ENCODE data around the gene FBXO41. TPM values are rescaled to one million over a fixed set of nuclear protein-coding genes. Genes with fewer than 3 reads are reported as not detected.

The FBXO41 gene
- total and polyA plus RNA-seq, 10 of the 15 experiments (the other 5 are each of a cell fraction or from before 2014, with no cell fraction given): 1.9 to 38.9 (median 11.3) TPM

DNA sequence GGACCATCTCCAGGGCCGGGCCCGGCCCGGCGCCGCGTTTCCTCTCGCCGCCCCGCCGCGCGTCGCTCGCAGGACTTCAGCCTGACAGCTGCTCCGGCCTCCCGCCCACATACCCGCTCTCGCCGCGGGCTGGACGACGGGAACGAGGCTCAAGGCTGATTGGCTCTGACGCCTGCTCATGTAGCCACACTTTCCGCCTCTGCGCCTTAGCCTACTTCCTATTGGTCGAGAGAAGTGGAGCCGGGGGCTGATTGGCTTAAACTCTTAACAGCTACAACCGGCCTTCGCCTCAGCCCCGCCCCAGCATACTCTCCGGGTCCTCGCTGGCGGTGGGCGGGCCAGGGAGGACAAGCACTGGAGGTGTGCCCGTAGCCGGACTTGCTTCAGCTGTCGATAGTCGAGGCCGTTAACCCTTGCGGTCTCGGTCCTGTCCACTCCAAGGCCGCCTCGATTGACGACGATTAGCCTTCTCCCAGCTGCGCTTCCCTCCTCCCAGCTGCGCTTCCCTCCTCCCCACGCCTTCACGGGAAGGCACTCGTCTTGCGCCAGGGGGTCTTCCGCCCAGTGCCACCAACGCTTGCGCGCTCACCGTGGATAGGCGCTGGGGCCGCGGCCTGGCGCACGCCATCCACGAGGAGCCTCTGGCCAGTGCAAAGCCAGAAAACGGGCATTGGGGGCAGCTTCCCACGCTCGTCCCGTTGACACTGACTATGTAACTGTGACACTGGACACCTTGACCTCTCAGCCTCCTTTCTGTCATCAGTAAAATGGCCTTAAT is 50.9 kb downstream of the FBXO41 start, which contains the start of gene PRADC1:
Gene PRADC1, minus strand, starts transcription at position 86 of the 778 bp plus-strand sequence. Its CDS starts 79 bp downstream, at position 7.
- in situ Hi-C loops (cut with MboI): no loop called here
- ATAC-seq: peak; percentile 93
- Histone ChIP-seq H3K79me2 (ENCODE audit: control insufficient read depth, insufficient read depth, low read length) (peaks cover 42% of the 10 kb centered on the region), H3K4me2 (ENCODE audit: control insufficient read depth, insufficient read depth) (peak within 1 kb of the TSS; percentile 99), H4K20me1 (ENCODE audit: control insufficient read depth, insufficient read depth) (0 out of 2 replicates have a peak, but pooled peaks cover 4% of the 10 kb centered on the region), H3K36me3 (ENCODE audit: control insufficient read depth in 2 of 2, insufficient read depth in 2 of 2, low read length in 1 of 2) (peaks cover 0 to 6% of the 10 kb centered on the region in 2 experiments; a peak in 2 of 4 replicates), H3K4me1 (ENCODE audit: control insufficient read depth, insufficient read depth, low read length) (peaks cover 4% of the 10 kb centered on the region), H3K4me3 (peak within 1 kb of the TSS; percentile 78), H2AFZ (ENCODE audit: control insufficient read depth, low read depth, low read length) (peak within 1 kb of the TSS; percentile 100), H3K9me3 (replicated peaks; ENCODE audit: control insufficient read depth, insufficient read depth, low read length) (no peaks in the 10 kb centered on the region), H3K27me3 (replicated peaks in 1 of 2; ENCODE audit: control insufficient read depth in 2 of 2, insufficient read depth in 2 of 2, low read length in 1 of 2) (no peaks in the 10 kb centered on the region), H3K9ac (ENCODE audit: control insufficient read depth, insufficient read depth, low read length) (peak within 1 kb of the TSS; percentile 82), H3K27ac (ENCODE audit: control insufficient read depth, insufficient read depth) (peak within 1 kb of the TSS; percentile 91)
- RAD21 ChIA-PET (ENCODE audit: unreplicated experiment): interaction anchor here (0.5 to 3.2 kb wide), 9 partner anchors 11 to 1719 kb away, joined by 3 to 22 read pairs (median 4); partner anchors contain the start of genes FBXO41 and SMYD5
- POLR2A ChIA-PET: interaction anchor here (0.5 to 3.4 kb wide), 9 partner anchors 12 to 58 kb away, joined by 3 to 14 read pairs (median 4); partner anchors contain the start of genes FBXO41 and SMYD5
- under 1% methylated on average over 56 of the region's 67 CpGs for WGBS (ENCODE audit: insufficient coverage, insufficient replicate concordance, low lambda C conversion rate, missing lambda C conversion rate)
- peak; percentile 93 for FAIRE-seq
- CTCF ChIA-PET: interaction anchor here (0.9 to 9.8 kb wide), 6 partner anchors 14 to 127 kb away, joined by 3 to 99 read pairs (median 8); partner anchors contain the start of genes EGR4, FBXO41 and SMYD5
- intact Hi-C loops (cut with micrococcal nuclease; ENCODE audit: unreplicated experiment): loop anchor here (5.0 kb wide), 1 partner anchor 154 kb away; the partner anchor contains the start of gene ALMS1
- no TSS peak for BruUV-seq (replicated peaks)
- SMC1A ChIA-PET (ENCODE audit: uncharacterized antibody, unreplicated experiment): interaction anchor here (0.8 to 2.4 kb wide), 6 partner anchors 11 to 57 kb away, joined by 3 to 10 read pairs (median 4); no protein-coding TSS in a partner anchor
- peak; percentile 97 for DNase-seq (ENCODE audit: low read depth, low spot score)
- TF ChIP-seq PAX5 (IDR thresholded peaks at IDR 0.05; ENCODE audit: borderline replicate concordance, low read depth, low read length): peak; percentile 30; the same call in 1 of the 2 replicates
- no peak; the same call in 1 of the 2 replicates for TF ChIP-seq FOXK2 (IDR thresholded peaks at IDR 0.05)
- TF ChIP-seq, protein P1, sequence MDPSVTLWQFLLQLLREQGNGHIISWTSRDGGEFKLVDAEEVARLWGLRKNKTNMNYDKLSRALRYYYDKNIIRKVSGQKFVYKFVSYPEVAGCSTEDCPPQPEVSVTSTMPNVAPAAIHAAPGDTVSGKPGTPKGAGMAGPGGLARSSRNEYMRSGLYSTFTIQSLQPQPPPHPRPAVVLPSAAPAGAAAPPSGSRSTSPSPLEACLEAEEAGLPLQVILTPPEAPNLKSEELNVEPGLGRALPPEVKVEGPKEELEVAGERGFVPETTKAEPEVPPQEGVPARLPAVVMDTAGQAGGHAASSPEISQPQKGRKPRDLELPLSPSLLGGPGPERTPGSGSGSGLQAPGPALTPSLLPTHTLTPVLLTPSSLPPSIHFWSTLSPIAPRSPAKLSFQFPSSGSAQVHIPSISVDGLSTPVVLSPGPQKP (IDR thresholded peaks at IDR 0.05; ENCODE audit: low read depth, low read length): no peak
- TF ChIP-seq, protein P2, sequence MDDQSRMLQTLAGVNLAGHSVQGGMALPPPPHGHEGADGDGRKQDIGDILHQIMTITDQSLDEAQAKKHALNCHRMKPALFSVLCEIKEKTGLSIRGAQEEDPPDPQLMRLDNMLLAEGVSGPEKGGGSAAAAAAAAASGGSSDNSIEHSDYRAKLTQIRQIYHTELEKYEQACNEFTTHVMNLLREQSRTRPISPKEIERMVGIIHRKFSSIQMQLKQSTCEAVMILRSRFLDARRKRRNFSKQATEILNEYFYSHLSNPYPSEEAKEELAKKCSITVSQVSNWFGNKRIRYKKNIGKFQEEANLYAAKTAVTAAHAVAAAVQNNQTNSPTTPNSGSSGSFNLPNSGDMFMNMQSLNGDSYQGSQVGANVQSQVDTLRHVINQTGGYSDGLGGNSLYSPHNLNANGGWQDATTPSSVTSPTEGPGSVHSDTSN (IDR thresholded peaks at IDR 0.05; ENCODE audit: insufficient replicate concordance, low read depth, low read length): peak; percentile 96
- no peak for TF ChIP-seq FOXM1 (IDR thresholded peaks at IDR 0.05; ENCODE audit: low read depth, low read length)
- no peak for TF ChIP-seq MYB (IDR thresholded peaks at IDR 0.05; ENCODE audit: borderline replicate concordance, low read depth, low read length)
- no peak for TF ChIP-seq CBX5 (IDR thresholded peaks at IDR 0.05; ENCODE audit: low read depth)
- peak; percentile 33; the same call in 1 of the 2 replicates for TF ChIP-seq NFYA (IDR thresholded peaks at IDR 0.05; ENCODE audit: borderline replicate concordance, low read depth, low read length)
- TF ChIP-seq, protein P3, sequence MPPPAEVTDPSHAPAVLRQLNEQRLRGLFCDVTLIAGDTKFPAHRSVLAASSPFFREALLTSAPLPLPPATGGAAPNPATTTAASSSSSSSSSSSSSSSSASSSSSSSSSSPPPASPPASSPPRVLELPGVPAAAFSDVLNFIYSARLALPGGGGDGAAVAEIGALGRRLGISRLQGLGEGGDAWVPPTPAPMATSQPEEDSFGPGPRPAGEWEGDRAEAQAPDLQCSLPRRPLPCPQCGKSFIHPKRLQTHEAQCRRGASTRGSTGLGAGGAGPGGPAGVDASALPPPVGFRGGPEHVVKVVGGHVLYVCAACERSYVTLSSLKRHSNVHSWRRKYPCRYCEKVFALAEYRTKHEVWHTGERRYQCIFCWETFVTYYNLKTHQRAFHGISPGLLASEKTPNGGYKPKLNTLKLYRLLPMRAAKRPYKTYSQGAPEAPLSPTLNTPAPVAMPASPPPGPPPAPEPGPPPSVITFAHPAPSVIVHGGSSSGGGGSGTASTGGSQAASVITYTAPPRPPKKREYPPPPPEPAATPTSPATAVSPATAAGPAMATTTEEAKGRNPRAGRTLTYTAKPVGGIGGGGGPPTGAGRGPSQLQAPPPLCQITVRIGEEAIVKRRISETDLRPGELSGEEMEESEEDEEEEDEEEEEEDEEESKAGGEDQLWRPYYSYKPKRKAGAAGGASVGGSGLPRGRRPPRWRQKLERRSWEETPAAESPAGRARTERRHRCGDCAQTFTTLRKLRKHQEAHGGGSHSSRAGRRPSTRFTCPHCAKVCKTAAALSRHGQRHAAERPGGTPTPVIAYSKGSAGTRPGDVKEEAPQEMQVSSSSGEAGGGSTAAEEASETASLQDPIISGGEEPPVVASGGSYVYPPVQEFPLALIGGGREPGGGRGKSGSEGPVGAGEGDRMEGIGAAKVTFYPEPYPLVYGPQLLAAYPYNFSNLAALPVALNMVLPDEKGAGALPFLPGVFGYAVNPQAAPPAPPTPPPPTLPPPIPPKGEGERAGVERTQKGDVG (CRISPR knock-in tag; IDR thresholded peaks at IDR 0.05): no peak
- TF ChIP-seq NRF1 (conservative IDR thresholded peaks at IDR 0.05; ENCODE audit: low read depth, low read length): no peak; the same call in 1 of the 2 replicates
- TF ChIP-seq ZSCAN29 (IDR thresholded peaks at IDR 0.05): no peak
- peak; percentile 90 for TF ChIP-seq SIN3A (IDR thresholded peaks at IDR 0.05; ENCODE audit: low read depth, low read length)
- no peak for TF ChIP-seq RBBP5 (conservative IDR thresholded peaks at IDR 0.05)
- peak; percentile 90 for TF ChIP-seq HDGF (IDR thresholded peaks at IDR 0.05)
- no peak for TF ChIP-seq SMC3 (IDR thresholded peaks at IDR 0.05; ENCODE audit: borderline replicate concordance, low read length)
- TF ChIP-seq IKZF2 (IDR thresholded peaks at IDR 0.05): no peak; a peak in 1 of 4 replicates
- TF ChIP-seq MTA3 (IDR thresholded peaks at IDR 0.05; ENCODE audit: borderline replicate concordance, low read length): no peak
- TF ChIP-seq TCF12 (IDR thresholded peaks at IDR 0.05; ENCODE audit: low read depth, low read length): 0 out of 2 replicates have a peak, but pooled peaks have one; percentile 13
- no peak for TF ChIP-seq STAT1 (conservative IDR thresholded peaks at IDR 0.05)

All from GM12878 (cell line).